Measurements from ENCODE around the gene TSPAN3. TPM values are rescaled to one million over a fixed set of nuclear protein-coding genes. Genes with fewer than 3 reads are reported as not detected.

TSPAN3 gene
- total RNA-seq: 100 to 1,000 TPM in 1 of 4 donors, 10 to 100 TPM in 3; 77.3 to 114 (median 87.0) TPM

DNA sequence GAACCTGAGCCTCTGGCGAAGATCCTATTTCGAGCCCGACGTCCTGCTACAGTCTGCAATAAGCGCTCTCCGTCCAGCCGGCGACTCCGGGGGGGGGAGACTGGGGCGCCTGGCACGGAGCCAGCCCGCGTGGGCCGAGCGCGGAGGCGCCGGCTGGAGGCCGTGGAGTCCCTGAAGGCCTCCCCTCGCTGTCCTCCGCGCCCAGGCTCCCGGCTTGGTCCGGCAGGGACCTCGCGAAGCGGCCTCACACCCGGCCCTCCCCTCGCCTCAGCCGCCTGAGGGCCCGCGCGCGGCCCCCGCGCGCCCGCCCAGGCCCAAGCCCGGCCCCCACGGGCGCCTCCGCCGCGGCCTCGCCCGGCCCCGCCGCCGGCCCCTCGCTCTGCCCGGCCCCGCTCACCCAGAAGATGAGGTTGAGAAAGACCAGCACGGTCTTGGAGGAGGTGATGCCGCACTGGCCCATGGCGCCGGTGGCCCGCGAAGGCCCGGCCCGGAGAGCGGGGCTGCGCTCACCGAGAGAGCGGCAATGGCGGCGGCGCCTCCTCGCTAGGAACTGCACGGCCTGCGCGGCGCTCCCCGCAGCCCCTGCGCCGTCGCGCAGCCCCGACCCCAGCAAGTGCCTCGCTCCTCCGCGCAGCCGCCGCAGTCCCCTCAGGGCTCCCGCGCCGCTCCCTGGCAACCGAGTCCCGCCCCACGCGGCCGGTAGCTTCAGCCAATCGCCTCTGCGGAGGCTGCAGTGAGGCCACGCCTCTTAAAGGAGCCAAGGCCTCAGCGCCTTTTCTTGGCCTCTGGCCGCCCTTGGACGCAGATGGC lies at the start of gene TSPAN3:
TSPAN3 (minus strand) TSS at position 615 of the 810 bp plus-strand sequence; CDS start at position 460, 155 bp downstream.
- H3K36me3 ChIP-seq: no peaks in the 10 kb centered on the region
- peaks cover 0 to 9% (median 0%) of the 10 kb centered on the region in 4 donors for H3K27me3 ChIP-seq
- intact Hi-C loops (cut with DNase I): no loop called here
- H3K4me3 ChIP-seq: peak within 1 kb of the TSS; percentile 69 to 98 (median 95)
- DNase-seq: peak; percentile 22
- WGBS, 2 donors: 0% methylated on average over 16 of the region's 97 CpGs; no CpG with 5 or more reads in 1 of the 2 donors
- TF ChIP-seq POLR2A (IDR thresholded peaks at IDR 0.05): peak in 3 of 4 donors; percentile 81 to 89 (median 81)
- TF ChIP-seq, protein P1, sequence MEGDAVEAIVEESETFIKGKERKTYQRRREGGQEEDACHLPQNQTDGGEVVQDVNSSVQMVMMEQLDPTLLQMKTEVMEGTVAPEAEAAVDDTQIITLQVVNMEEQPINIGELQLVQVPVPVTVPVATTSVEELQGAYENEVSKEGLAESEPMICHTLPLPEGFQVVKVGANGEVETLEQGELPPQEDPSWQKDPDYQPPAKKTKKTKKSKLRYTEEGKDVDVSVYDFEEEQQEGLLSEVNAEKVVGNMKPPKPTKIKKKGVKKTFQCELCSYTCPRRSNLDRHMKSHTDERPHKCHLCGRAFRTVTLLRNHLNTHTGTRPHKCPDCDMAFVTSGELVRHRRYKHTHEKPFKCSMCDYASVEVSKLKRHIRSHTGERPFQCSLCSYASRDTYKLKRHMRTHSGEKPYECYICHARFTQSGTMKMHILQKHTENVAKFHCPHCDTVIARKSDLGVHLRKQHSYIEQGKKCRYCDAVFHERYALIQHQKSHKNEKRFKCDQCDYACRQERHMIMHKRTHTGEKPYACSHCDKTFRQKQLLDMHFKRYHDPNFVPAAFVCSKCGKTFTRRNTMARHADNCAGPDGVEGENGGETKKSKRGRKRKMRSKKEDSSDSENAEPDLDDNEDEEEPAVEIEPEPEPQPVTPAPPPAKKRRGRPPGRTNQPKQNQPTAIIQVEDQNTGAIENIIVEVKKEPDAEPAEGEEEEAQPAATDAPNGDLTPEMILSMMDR (IDR thresholded peaks at IDR 0.05): no peak
- H3K27ac ChIP-seq: peak within 1 kb of the TSS; percentile 84 to 97 (median 92)
- H3K4me1 ChIP-seq: peaks cover 21 to 49% (median 23%) of the 10 kb centered on the region in 3 donors
- H3K9me3 ChIP-seq: no peaks in the 10 kb centered on the region

GRCh38 chr15:77120576-77120975 lies 49.7 kb upstream of the TSPAN3 start:
- no peaks in the 10 kb centered on the region for H3K36me3 ChIP-seq
- TF ChIP-seq, protein P1 (IDR thresholded peaks at IDR 0.05): no peak
- TF ChIP-seq POLR2A (IDR thresholded peaks at IDR 0.05): no peak
- H3K4me3 ChIP-seq: no peak overlapping the region
- H3K27ac ChIP-seq: no peak overlapping the region
- intact Hi-C loops (cut with DNase I): no loop called here
- 94 to 96% methylated on average over 4 of the region's 4 CpGs for WGBS, 2 donors
- no peak for DNase-seq
- peaks cover 0 to 13% (median 0%) of the 10 kb centered on the region in 3 donors for H3K4me1 ChIP-seq
- H3K9me3 ChIP-seq: no peaks in the 10 kb centered on the region
- no peaks in the 10 kb centered on the region for H3K27me3 ChIP-seq

GRCh38 chr15:77119446-77119845 lies 48.5 kb upstream of the TSPAN3 start:
- Histone ChIP-seq H3K36me3 (peaks cover 0 to 7% (median 6%) of the 10 kb centered on the region in 3 donors), H3K4me1 (peaks cover 0 to 13% (median 0%) of the 10 kb centered on the region in 3 donors), H3K4me3 (no peak overlapping the region), H3K27ac (no peak overlapping the region), H3K27me3 (no peaks in the 10 kb centered on the region), H3K9me3 (no peaks in the 10 kb centered on the region)
- no peak for DNase-seq
- TF ChIP-seq POLR2A (IDR thresholded peaks at IDR 0.05): no peak
- TF ChIP-seq, protein P1 (IDR thresholded peaks at IDR 0.05): no peak
- WGBS, 2 donors: 50% methylated on average over 1 of the region's 1 CpG
- intact Hi-C loops (cut with DNase I): loop anchor here (10.0 kb wide), 1 partner anchor 385 kb away; no protein-coding TSS in a partner anchor

DNA sequence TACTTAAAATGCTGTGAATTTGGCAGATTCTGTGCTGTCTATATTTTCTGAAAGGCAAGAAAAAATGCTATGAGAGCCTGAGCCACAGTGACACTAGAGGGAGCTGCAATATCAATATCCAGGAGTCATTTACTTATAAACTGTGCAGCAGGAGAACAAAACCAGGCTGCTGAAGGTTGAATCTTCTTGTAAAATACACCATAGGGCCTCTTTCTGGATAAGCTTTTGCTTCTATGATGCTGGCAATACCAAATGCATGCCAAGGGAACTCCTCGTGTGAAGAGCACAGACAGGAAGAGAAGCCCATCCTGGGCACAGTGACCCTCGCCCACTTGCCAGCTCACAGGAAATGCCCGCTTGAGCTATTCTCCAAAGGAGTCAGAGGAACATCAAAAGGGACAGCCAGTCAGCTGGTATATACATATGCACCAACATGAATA lies 48.0 kb upstream of the TSPAN3 start:
- no peaks in the 10 kb centered on the region for H3K27me3 ChIP-seq
- TF ChIP-seq, protein P1 (IDR thresholded peaks at IDR 0.05): peak; percentile 50 to 74 (median 62)
- no peak for TF ChIP-seq POLR2A (IDR thresholded peaks at IDR 0.05)
- intact Hi-C loops (cut with DNase I): loop anchor here (10.0 kb wide), 1 partner anchor 386 kb away; no protein-coding TSS in a partner anchor
- 41 to 56% methylated on average over 3 of the region's 3 CpGs for WGBS, 2 donors
- H3K9me3 ChIP-seq: no peaks in the 10 kb centered on the region
- peaks cover 0 to 11% (median 10%) of the 10 kb centered on the region in 3 donors for H3K36me3 ChIP-seq
- H3K4me3 ChIP-seq: no peak overlapping the region
- no peak overlapping the region for H3K27ac ChIP-seq
- DNase-seq: no peak
- peaks cover 0 to 10% (median 0%) of the 10 kb centered on the region in 3 donors for H3K4me1 ChIP-seq

- no peak overlapping the region for H3K4me3 ChIP-seq
- TF ChIP-seq, protein P1 (IDR thresholded peaks at IDR 0.05): no peak
- no peak for TF ChIP-seq POLR2A (IDR thresholded peaks at IDR 0.05)
- intact Hi-C loops (cut with DNase I): loop anchor here (10.0 kb wide), 1 partner anchor 390 kb away; no protein-coding TSS in a partner anchor
- no peaks in the 10 kb centered on the region for H3K9me3 ChIP-seq
- peaks cover 0 to 18% (median 10%) of the 10 kb centered on the region in 3 donors for H3K36me3 ChIP-seq
- WGBS, 2 donors: 88 to 90% methylated on average over 4 of the region's 4 CpGs
- H3K27ac ChIP-seq: no peak overlapping the region
- no peaks in the 10 kb centered on the region for H3K27me3 ChIP-seq
- peaks cover 0 to 9% (median 0%) of the 10 kb centered on the region in 3 donors for H3K4me1 ChIP-seq
- no peak for DNase-seq
Measured at GRCh38 chr15:77115179-77115578, 44.3 kb upstream of the TSPAN3 start.
